Measurements from ENCODE around the gene GALNT6.

Gene GALNT6

GRCh38 chr12:51383269-51383905 is 7.8 kb downstream of the GALNT6 start:
- no peak for DNase-seq (ENCODE audit: low read depth)

DNA sequence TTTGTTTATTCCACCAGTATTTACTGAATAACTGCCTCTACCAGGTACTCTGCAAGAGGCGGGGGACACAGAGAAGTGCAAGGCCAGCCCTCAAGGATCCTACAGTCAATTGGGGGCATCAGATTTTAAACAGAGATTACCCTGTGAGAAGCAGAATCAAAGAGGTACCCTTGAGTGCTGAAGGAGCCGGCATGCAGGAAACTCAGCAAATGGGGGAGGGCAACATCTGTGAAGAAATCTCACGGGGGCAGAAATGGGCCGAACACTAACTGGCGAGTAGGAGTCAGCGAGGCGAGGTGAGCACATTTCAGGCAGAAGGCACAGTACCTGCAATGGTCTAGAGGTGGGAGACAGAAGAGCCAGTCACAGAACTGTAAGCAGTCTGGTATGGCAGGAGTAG is 9.0 kb downstream of the GALNT6 start:
- no peak for DNase-seq (ENCODE audit: low read depth)
- no peak for TF ChIP-seq CTCF (conservative IDR thresholded peaks at IDR 0.05; ENCODE audit: control insufficient read depth, insufficient read depth, low read depth, low read length)

More at GRCh38 chr12:51383269-51383905, 7.8 kb downstream of the GALNT6 start:
- H3K4me3 ChIP-seq (ENCODE audit: control insufficient read depth, low read depth, low read length) = no peak overlapping the region
- no peak for TF ChIP-seq CTCF (conservative IDR thresholded peaks at IDR 0.05; ENCODE audit: control insufficient read depth, insufficient read depth, low read depth, low read length)

DNA sequence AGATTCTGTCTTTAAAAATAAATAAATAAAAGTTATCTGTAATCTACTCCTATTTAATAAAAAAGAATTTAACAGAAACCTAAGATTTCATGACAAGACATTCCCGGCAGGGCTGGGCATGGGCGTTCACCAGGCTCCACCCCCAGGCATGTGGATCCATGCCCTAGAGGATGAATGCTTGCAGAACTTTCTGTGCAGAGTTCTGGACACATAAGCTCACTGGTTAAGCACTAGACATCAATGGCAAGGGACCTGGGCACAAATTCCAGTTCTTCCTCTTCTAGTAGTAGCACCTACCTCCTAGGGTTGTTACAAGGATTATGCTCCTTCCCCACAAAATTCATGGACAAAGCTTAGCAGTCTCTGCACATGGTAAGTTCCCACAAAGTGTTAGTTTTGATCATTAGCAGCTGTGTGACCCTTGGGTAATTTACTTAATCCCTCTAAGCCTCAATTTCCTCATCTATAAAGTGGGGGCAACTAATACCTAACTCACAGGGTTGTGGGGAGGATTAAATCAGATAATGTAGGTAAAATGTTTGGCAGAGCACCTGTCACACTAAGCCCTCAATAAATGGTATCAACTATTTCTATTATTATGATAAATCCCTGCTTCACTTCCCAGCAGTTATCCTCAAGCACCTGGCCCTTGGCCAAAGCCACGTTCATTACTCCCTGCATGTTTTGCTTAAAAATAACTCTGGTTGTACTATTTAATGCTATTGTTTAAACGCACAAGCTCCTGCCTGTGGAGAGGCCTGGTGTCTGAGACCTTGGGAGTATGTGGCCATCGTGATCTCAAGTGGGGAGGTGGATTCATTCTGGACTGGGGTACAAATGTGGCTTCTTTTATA is 9.8 kb downstream of the GALNT6 start:
- H3K4me3 ChIP-seq (ENCODE audit: control insufficient read depth, low read depth, low read length) = no peak overlapping the region
- TF ChIP-seq CTCF (conservative IDR thresholded peaks at IDR 0.05; ENCODE audit: control insufficient read depth, insufficient read depth, low read depth, low read length) = no peak
- DNase-seq (ENCODE audit: low read depth) = peak; percentile 26

More for the DNA sequence above, 9.0 kb downstream of the GALNT6 start:
- H3K4me3 ChIP-seq (ENCODE audit: control insufficient read depth, low read depth, low read length) = no peak overlapping the region

- no peak for DNase-seq (ENCODE audit: low read depth)
- no peak for TF ChIP-seq CTCF (conservative IDR thresholded peaks at IDR 0.05; ENCODE audit: control insufficient read depth, insufficient read depth, low read depth, low read length)
- no peak overlapping the region for H3K4me3 ChIP-seq (ENCODE audit: control insufficient read depth, low read depth, low read length)
Measured at GRCh38 chr12:51379571-51379970, 11.6 kb downstream of the GALNT6 start.

- DNase-seq (ENCODE audit: low read depth) = no peak
- no peak for TF ChIP-seq CTCF (conservative IDR thresholded peaks at IDR 0.05; ENCODE audit: control insufficient read depth, insufficient read depth, low read depth, low read length)
- no peak overlapping the region for H3K4me3 ChIP-seq (ENCODE audit: control insufficient read depth, low read depth, low read length)
Measured at GRCh38 chr12:51378749-51379148, 12.5 kb downstream of the GALNT6 start.

- no peak for TF ChIP-seq CTCF (conservative IDR thresholded peaks at IDR 0.05; ENCODE audit: control insufficient read depth, insufficient read depth, low read depth, low read length)
- DNase-seq (ENCODE audit: low read depth) = peak; percentile 14
- no peak overlapping the region for H3K4me3 ChIP-seq (ENCODE audit: control insufficient read depth, low read depth, low read length)
Measured at GRCh38 chr12:51377099-51377984, 13.9 kb downstream of the GALNT6 start.
